Measurements from ENCODE around the gene ABCC8. TPM values are rescaled to one million over a fixed set of nuclear protein-coding genes. Genes with fewer than 3 reads are reported as not detected.

Gene ABCC8
- polyA plus RNA-seq, 3 donors, result not detected

DNA sequence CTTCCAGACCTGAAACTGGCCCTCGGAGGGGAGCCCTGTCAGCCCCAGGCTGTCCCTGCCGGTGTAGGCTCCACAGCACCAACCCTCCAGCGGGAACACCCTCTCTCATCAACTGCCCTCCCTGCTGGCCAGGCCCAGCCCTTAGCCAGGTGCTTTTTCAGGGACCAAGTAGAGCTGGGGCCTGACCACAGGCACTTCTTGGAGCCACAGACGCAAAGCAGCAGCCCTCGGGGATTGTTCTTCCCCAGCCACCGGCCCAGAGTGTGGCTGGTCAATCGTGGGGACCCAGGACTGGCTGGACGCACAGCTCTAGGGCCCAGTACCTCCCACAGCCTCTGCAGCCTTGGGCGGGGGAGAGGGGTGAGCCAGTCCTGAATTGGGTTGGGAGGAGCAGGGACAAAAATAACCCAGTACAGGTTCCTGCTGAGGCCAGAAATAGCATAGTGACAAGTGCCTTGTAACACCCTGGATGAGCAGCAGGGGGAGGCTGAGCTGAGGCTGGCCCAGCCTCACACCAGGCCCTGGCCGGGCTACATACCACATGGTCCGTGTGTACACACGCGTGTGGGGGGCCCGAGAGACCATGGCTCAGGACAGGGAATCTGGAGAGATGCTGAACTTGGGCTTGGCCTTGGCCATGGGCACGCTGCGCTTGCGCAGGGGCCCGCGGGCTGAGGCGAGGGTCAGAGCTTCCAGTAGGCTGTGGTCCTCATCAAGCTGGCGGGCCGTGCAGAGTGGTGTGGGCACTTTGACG, 90.1 kb downstream of the ABCC8 start:
- H4K20me1 ChIP-seq (ENCODE audit: insufficient read depth, low read length), result no peaks in the 10 kb centered on the region
- Mint-ChIP-seq H3K27ac (peak overlapping the region in 3 of 7 donors; percentile 12 to 23 (median 20)), H3K27me3 (ENCODE audit: low read depth in 3 of 3) (peaks cover 16 to 30% (median 25%) of the 10 kb centered on the region in 3 donors), H3K4me3 (no peak overlapping the region), H3K36me3 (peaks cover 0 to 4% of the 10 kb centered on the region in 2 donors), H3K4me1 (peaks cover 18% of the 10 kb centered on the region), H3K9me3 (peaks cover 0 to 1% (median 0%) of the 10 kb centered on the region in 7 donors)
- H3K79me2 ChIP-seq (ENCODE audit: insufficient read depth, low read length), result no peaks in the 10 kb centered on the region
- H3K9ac ChIP-seq (ENCODE audit: insufficient read depth, low read length, poor library complexity, severe bottlenecking), result no peak overlapping the region
- peaks cover 13 to 20% of the 10 kb centered on the region in 2 donors for H3K4me1 ChIP-seq (ENCODE audit: control insufficient read depth in 1 of 2, insufficient read depth in 2 of 2, low read length in 2 of 2)
- H3K27me3 ChIP-seq (ENCODE audit: control insufficient read depth in 2 of 2, insufficient read depth in 2 of 2, low read length in 2 of 2), result peaks cover 3 to 28% of the 10 kb centered on the region in 2 donors
- no peak overlapping the region for H3K4me3 ChIP-seq (replicated peaks in 1 of 3; ENCODE audit: low read depth in 2 of 3, low read length in 3 of 3)
- peak; percentile 18 to 54 (median 33) for DNase-seq
- TF ChIP-seq, protein P1, sequence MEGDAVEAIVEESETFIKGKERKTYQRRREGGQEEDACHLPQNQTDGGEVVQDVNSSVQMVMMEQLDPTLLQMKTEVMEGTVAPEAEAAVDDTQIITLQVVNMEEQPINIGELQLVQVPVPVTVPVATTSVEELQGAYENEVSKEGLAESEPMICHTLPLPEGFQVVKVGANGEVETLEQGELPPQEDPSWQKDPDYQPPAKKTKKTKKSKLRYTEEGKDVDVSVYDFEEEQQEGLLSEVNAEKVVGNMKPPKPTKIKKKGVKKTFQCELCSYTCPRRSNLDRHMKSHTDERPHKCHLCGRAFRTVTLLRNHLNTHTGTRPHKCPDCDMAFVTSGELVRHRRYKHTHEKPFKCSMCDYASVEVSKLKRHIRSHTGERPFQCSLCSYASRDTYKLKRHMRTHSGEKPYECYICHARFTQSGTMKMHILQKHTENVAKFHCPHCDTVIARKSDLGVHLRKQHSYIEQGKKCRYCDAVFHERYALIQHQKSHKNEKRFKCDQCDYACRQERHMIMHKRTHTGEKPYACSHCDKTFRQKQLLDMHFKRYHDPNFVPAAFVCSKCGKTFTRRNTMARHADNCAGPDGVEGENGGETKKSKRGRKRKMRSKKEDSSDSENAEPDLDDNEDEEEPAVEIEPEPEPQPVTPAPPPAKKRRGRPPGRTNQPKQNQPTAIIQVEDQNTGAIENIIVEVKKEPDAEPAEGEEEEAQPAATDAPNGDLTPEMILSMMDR (IDR thresholded peaks at IDR 0.05), result peak; percentile 68
- H3K27ac ChIP-seq (ENCODE audit: low read depth in 1 of 2, low read length in 2 of 2), result no peak overlapping the region
- H2AFZ ChIP-seq (ENCODE audit: insufficient read depth, low read depth, low read length, poor library complexity, severe bottlenecking), result no peak overlapping the region
- WGBS (ENCODE audit: insufficient coverage), result 79% methylated on average over 23 of the region's 23 CpGs
- intact Hi-C loops (cut with micrococcal nuclease), result loop anchor here in 1 of 2 donors (5.0 kb wide), 1 partner anchor 116 kb away; no protein-coding TSS in a partner anchor
- H3K36me3 ChIP-seq (replicated peaks in 1 of 2; ENCODE audit: control insufficient read depth in 1 of 2, insufficient read depth in 2 of 2, low read length in 2 of 2), result no peaks in the 10 kb centered on the region
- H3K4me2 ChIP-seq (replicated peaks; ENCODE audit: extremely low read depth, low read length, poor library complexity, severe bottlenecking), result no peak overlapping the region
- no peaks in the 10 kb centered on the region for H3K9me3 ChIP-seq (replicated peaks in 1 of 2; ENCODE audit: control insufficient read depth in 1 of 2, insufficient read depth in 1 of 2, low read length in 2 of 2)

DNA sequence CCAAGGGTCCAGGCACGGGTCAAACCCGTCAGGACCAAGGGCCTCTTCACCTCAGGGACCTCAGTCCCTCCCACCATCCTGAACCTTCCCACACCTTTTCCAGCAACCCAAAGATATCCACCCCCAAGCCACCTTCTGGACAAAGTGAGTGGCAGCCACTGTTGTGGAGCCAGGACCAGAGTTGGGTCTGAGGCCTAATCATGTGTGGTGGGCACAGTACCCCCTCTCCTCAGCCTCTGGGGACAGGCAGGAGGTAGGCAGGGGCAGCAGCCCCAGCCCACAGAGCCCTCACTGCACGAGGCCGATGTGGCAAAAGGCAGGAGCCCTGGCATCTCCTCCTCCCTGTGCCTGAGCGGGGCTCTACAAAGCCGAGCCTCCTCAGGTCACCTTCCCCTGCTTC, 90.7 kb downstream of the ABCC8 start:
- Mint-ChIP-seq H3K36me3 (peaks cover 0 to 4% of the 10 kb centered on the region in 2 donors), H3K27ac (peak overlapping the region in 1 of 7 donors; percentile 48), H3K27me3 (ENCODE audit: low read depth in 3 of 3) (peaks cover 14 to 28% (median 23%) of the 10 kb centered on the region in 3 donors), H3K4me1 (peaks cover 18% of the 10 kb centered on the region), H3K4me3 (no peak overlapping the region), H3K9me3 (peaks cover 0 to 1% (median 0%) of the 10 kb centered on the region in 7 donors)
- Histone ChIP-seq H2AFZ (ENCODE audit: insufficient read depth, low read depth, low read length, poor library complexity, severe bottlenecking) (no peak overlapping the region), H3K4me3 (replicated peaks in 1 of 3; ENCODE audit: low read depth in 2 of 3, low read length in 3 of 3) (no peak overlapping the region), H3K9me3 (replicated peaks in 1 of 2; ENCODE audit: control insufficient read depth in 1 of 2, insufficient read depth in 1 of 2, low read length in 2 of 2) (no peaks in the 10 kb centered on the region), H4K20me1 (ENCODE audit: insufficient read depth, low read length) (no peaks in the 10 kb centered on the region), H3K36me3 (replicated peaks in 1 of 2; ENCODE audit: control insufficient read depth in 1 of 2, insufficient read depth in 2 of 2, low read length in 2 of 2) (no peaks in the 10 kb centered on the region), H3K27ac (ENCODE audit: low read depth in 1 of 2, low read length in 2 of 2) (no peak overlapping the region), H3K4me2 (replicated peaks; ENCODE audit: extremely low read depth, low read length, poor library complexity, severe bottlenecking) (no peak overlapping the region), H3K79me2 (ENCODE audit: insufficient read depth, low read length) (no peaks in the 10 kb centered on the region), H3K9ac (ENCODE audit: insufficient read depth, low read length, poor library complexity, severe bottlenecking) (no peak overlapping the region), H3K4me1 (ENCODE audit: control insufficient read depth in 1 of 2, insufficient read depth in 2 of 2, low read length in 2 of 2) (peaks cover 13 to 20% of the 10 kb centered on the region in 2 donors), H3K27me3 (ENCODE audit: control insufficient read depth in 2 of 2, insufficient read depth in 2 of 2, low read length in 2 of 2) (peaks cover 3 to 27% of the 10 kb centered on the region in 2 donors)
- DNase-seq, result no peak
- WGBS (ENCODE audit: insufficient coverage), result 88% methylated on average over 6 of the region's 6 CpGs
- TF ChIP-seq, protein P1 (IDR thresholded peaks at IDR 0.05), result no peak
- intact Hi-C loops (cut with micrococcal nuclease), result loop anchor here in 1 of 2 donors (5.0 kb wide), 1 partner anchor 116 kb away; no protein-coding TSS in a partner anchor

All from CD14-positive monocyte (primary cell).